HG03095 (cell line): ENCODE results near the gene FOXP1.

ENCODE experiments used
- ATAC-seq: cut with Tn5 transposase; IDR thresholded peaks from one replicate; pipeline ENCODE4 v1.9.1; 2021; ENCODE audit warnings: moderate library complexity; ENCODE audit not compliant: unreplicated experiment

Gene FOXP1

DNA sequence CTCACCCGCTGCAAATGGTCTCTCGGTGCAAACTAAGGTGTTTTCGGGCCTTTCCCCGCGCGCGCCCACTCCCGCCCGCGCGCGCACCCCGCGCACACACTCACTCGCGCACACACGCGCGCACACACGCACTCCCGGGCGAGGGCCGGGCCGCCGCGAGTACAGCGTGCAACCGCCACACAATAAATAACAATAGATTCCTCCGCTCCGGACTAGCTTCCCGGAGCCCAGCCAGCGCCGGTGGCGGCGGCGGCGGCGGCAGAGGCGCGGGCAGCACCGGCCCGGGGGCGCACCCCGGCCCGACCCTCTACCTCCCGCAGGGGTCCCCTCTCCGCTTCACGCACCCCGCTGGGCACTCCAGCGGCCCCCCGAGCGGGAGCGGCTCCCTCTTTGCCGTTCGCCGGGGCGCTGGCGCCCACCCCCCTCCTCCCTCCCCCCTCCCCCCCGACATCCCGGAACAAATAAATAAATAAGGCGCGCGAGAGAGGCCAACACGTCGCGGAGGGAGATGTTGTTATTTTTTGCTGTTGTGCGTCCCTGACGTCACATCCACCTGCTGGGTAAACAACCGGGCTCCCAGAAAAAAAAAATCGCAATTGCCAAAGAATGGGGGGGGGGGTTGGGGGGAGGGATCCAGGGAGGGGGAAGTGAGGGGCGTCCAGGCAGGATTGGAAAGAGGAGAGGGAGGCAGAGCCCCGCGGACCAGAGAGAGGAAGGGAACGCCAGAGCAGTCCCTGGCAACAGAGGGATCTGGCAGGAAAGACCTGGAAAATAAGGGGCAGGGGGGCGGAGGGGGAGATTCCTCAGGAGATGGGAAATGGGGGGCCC lies at the start of gene FOXP1:
Gene FOXP1, minus strand, starts transcription at position 163 of the 828 bp plus-strand sequence. CDS start 385,347 bp downstream, outside the sequence.
- no peak for ATAC-seq

DNA sequence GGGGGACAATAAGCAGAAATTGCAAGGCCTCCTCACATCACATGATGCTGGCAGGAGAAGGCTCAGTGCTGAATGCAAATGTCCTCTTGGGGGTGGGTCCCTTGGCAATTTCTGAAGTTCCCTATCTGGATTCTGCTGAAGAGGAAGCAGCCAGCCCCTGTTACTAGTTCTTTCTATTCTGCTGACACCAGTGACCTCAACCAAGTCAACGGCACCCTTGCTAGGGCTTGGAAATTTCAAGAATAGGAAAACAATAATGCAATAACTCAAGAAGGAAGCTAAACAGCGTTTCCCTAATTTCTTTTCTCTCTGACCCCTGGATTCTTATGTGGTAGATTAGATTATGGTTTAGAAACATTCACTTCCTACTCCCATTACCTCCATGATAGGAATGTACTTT lies 46.2 kb upstream of the FOXP1 start:
- ATAC-seq, result no peak

DNA sequence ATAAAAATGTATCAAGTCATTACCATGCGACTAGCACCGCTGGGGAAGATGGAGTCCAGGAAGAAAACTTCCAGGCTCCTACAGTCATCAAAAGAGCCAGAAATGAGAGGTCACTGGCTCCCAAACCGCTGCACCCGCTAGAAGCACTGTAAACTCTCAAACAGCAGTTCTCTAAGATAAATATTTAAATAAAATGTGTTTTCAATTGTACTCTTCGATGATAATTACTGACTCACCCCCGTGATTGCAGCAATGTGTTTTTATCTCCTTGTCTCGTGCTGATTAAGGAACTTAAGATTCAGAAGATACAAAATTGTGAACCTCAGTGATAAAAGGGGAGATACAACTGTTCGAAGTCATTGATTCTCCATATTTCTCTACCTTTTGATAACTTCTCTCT lies 45.8 kb upstream of the FOXP1 start:
- ATAC-seq, result no peak

DNA sequence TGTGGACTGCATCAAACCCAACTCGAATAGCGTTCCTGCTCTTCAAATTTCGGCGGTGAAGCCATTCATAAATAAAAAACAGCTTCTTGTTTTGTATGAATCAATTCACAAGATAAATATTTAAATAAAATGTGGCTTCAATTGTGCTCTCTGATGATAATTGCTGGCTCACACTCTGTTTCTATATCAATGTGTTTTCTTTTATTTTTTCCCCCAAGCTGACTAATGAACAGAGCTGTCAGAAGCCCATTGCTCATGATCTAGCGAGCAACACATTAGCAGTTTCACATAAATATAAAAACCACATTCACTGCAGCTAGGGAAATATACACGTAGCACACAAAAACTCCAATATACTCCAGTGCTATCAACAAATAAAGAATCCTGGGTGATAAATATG lies 45.0 kb upstream of the FOXP1 start:
- ATAC-seq, result no peak

DNA sequence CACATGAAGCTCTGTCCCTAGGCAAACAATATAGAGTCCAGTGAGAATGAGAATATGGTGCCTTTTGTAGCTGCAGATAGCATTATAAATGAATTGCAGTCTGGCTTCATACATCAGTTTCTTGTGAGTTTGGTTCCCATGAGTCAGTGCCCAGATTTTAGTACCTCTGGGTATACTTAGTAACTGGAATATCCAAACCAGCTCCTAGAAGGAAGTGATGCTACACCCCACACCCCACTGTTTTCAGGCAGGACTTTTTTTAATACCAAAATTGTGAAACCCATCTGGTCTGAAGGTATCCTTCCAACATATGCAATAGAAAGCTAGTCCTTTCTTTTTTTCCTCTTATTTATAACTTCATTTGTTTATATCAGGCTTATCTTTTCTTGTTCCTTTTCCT lies 42.1 kb upstream of the FOXP1 start:
- ATAC-seq, result no peak

DNA sequence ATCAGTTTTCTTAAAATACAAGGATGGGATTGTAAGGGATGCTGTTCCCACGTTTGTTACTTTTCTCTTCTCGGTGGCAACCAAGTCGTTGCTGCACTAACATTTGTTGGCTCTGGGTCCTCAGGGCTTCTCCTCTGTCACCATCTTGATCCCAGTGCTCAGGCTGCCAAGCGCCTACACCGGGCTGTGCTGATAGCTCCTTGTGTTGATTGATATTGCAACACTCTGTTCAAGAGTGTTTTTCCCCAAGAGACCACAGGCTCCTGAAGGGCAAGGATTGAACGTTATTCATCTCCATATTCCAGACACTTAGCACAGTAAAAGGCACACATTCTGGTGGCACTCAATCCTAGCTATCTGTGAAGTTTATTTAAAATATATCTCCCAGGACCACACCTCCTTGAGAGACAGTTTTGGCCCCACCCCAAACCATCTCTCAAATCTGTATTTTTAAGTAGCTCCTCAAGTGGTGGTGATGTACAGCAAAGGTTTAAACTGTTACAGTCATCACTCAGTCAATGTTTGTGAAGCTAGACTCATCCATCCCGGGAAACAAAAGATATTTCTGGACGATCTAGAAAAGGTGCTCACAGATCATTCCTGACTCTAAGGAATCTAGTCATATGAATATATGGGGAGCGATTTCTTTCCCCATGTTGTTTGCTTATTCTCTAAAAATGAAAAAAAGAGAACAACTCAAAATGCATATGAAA lies 38.5 kb upstream of the FOXP1 start:
- ATAC-seq, result no peak

DNA sequence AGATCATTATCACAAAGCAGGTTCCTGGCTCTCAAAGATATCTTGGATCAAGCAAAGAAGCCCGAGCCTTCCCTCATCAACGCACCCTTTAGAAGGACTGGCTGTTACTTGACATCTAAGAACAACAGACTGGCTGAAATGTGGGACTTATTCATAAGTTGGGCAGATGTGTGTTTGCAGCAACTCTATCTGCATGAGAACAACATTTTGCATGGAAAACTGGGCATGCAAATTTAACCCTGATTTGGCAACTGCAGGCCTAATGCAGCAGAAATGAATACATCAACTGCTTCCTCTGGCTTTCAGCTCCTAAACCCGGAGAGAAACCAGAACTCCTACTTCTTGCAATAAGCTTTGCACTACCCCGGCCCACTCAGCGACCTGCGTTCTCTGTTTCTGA lies 35.0 kb upstream of the FOXP1 start:
- ATAC-seq, result no peak

DNA sequence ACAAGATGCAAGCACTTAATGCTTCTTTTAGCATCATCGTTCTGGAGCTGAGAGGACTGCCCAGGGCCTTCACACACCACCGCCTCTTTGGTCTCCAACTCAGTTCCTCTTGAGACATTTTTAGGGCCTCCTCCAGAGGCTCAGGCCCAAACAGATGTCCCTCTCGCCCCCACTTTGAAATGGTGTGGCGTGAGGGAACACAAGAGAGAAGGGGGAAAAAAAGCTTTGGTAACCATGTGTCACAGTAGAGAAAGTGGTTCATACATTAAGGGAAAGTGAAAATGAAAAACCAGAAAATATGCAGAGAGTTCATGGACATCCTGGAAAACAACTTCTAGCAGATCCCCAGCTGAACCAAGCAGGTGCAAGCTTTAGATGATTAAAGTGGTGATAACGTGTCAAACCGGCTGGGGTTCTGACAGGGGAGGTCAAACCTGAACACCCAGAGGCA lies 33.1 kb upstream of the FOXP1 start:
- no peak for ATAC-seq

DNA sequence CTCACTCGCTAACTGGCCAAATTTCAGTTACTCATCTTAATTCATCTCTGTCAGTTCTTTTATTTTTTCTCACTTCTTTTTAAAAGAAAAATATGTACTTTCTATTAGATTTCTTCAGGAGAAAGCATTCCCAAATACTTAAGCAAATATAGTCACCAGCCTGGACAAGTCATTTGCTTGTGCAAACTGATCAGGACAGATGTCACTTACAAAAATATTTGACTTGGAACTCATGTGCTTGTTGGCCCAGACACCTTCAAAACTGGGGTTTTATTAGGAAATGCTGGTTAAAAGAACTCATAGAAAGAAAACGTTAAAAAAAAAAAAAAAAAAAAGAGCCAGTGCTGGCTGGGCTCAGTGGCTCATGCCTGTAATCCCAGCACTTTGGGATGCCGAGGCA lies 31.3 kb upstream of the FOXP1 start:
- no peak for ATAC-seq

DNA sequence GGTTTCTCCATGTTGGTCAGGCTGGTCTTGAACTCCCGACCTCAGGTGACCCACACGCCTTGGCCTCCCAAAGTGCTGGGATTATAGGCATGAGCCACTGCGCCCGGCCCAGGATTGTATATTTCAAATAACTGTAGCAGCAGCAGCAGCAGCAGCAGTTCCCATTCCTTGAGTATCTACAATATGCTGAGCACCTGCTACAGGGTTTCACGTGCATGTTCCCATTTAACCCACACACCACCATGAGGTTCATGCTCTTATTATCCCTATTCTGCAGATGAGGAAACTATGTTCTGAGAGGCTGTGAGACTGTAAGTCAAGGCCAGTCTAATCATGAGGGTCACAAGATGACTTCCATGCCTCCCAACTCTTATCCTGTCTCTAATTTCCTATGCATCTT lies 30.9 kb upstream of the FOXP1 start:
- ATAC-seq, result no peak

DNA sequence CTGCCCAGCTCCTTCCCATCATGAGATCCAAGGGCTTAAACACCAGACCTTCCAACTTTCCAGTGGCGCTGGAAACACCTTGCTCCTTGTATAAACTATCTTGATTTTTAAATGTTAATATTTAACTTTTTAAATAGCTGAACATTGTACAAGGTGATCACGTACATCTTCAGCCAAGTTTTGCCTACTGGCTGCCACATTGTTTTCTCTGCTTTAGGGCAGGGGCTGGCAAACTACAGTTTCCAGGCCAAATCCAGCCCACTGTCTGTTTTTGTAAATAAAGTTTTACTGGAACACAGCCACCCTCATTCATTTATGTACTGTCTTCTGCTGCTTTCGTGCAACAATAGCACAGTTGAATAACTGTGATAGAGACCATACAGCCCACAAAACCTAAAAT lies 27.6 kb upstream of the FOXP1 start:
- ATAC-seq, result no peak

DNA sequence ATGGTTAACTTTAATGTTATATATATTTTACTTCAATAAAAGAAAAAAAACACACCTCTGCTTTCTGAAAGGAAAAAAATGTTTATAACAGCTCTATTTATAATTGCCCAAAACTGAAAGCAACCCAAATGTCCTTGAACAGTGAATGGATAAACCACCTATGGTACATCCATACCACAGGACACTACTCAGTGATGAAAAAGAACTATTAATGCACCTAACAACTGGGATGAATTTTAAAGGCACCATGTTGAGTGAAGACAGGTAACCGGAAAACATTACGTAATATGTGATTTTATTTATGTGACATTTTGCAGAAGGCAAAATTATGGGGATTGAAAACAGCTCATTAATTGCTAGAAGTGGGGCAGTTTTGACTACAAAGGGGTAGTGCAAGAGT lies 23.8 kb upstream of the FOXP1 start:
- ATAC-seq, result no peak

DNA sequence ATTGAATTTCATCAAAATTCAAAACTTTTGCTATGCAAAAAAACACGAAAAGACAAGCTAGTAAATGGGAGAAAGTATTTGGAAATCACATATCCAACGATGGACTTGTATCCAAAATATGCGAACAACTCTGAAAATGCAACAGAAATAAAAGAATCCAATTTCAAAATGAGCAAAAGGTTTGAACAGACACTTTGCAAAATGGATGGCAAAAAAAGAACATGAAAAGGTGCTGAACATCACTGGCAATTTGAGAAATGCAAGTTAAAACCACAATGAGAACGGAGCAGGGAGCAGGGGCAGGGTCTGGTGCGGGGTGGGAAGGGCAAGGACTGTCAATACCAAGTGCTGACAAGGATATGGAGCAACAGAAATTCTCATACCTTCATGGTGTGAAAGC lies 23.1 kb upstream of the FOXP1 start:
- ATAC-seq, result no peak

DNA sequence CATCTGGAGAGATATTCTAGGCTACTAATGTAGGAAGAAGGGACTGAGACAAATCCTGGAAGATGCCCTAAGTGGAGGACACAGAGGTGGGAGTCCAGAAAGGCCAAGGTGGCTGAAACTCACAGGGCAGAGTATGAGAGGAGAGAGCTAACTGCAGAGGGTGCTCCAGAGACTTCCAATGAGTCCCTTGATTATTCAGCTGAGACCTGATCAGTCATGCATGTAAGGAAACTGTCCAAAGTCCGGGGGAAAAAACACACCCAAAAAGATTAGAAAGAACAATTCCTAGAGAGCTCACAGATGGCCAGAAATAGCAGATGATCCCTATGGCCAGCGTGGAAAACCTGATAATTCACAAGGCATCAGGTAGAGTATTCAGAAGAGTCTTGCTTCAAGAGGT lies 18.7 kb upstream of the FOXP1 start:
- ATAC-seq, result no peak

DNA sequence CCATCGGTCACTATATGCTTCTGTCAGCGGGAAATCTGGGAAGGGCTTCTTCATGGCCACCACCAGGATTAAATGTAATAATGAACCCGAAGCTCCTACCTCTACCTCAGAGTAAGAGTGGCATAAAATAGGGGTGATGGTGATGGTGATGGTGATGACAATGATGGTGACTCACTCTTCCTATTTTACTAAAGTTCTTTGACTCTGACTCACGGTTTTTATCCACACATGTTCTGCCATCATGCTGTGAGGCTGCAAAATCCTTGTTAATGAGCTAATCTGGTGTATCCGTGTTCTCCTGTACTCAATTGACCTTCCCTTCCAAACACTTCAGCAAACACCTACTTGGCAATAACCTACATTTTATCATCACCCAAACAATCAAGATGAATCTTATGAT lies 18.3 kb upstream of the FOXP1 start:
- no peak for ATAC-seq

DNA sequence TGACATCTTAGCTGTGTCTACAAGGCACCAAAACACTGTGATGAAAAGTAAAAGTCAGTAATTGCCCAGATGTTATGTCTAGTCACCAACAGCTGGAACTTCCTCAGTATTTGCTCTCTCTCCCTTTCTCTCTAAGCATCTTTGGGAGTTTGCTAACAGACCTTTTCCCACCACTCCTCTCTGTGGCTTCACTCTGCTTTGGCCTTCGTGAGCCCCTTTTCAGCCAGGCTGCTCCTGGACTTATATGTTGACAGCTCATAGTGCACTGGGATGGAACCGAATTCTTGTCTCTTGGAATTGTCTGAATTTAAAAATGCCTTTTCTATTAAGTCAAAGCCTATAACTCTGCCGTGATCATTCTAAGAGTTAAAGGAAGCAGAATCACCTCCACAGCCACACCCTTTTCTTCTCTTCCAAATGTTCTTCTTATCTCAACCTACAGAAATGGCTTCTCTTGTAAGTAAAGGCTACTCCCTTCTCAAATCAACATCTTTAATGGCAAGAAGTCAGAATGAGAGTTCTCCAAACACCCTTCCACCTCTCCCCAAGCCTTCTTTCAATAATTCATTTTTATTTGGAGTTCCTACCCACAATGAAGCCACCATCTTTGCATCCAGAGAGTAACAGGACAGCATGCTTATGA lies 17.2 kb upstream of the FOXP1 start:
- ATAC-seq, result no peak

DNA sequence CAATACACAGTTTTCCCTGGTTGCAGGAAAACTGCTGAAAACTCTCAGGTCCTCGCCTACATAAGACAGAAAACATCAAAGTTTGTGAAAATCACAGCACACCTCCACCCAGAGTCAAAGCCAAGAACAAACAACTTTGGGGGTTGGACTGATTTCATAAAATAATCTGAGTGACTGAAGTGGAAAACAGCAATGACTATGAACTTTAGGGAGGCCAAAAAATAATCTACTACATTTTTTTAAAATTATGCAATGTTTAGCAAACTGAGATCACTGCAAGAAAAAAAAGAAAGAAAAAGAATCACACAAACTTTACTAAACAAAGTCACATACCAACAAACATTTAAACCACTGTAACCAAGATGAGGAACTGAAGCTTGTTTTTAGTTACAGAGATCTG lies 15.9 kb upstream of the FOXP1 start:
- no peak for ATAC-seq

DNA sequence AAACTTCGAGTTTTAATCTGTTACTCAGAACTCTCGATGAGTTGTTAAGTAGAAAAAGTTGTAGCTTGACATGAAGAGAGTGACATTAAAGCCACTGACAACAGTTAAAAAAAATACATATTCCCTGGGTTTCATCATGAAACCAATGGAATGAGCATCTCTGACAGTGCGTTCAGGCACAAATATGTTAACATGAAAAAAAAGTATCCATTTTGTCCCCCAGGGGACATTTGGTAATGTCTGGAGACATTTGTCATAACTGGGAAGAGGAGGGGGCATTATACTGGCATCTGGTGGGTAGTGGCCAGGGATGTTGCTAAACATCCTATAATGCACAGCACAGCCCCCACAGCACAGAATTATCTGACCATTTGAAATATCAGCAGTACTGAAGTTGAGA lies 14.8 kb upstream of the FOXP1 start:
- ATAC-seq, result no peak

DNA sequence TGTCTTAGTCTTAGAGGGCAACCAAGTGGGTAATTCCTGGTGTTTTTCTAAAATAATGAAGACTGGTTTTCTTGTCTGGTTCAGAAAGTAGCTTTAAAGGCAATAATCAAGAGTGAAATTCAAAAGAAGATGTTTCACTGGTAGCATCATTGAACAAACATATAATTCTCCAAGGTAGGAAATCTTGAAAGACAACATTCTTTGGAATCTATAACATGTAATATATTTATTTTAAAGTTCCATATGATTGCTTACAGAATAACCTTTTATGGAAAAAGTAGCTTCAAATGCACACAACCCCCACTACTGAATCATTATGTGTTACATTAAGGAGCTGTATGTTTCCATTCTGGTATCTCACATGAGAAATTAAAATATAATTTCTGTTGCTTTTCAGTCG lies 13.8 kb upstream of the FOXP1 start:
- no peak for ATAC-seq

DNA sequence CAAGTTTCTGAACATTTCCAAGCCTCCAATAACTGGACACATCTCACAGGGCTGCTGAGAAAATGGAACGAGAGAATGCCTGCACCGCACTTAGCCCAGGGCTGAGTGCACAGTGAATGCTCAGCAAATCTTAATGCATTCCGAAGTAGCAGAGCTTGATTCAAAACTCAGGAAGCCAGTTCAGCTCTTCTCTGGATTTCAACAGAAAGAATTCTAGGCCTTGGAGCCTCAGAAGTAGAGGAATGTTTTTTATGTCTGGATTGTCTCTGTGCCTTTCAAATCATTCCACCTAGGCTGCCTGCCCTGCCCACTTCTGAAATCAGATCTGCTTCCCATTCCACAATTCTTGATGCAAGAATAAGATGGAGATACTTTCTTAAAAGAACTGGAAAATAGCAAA lies 9.6 kb upstream of the FOXP1 start:
- ATAC-seq, result no peak

DNA sequence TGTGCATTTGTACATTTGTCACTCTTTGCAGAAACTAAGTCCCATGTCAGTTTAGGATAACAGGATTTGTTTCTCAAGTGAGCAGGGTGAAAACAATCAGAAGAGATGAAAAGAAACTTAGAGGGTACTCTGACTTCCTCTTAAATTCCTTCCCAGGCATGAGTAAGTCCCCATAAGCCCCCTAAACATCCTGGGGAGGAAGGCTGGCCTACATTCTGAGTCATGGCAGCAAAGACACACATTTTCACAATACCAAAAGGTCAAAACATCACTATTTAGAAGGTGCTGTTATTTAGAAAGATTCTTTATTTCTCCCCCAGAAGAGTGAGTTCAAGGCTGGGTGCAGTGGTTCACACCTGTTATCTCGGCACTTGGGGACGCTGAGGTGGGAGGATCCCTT lies 7.6 kb upstream of the FOXP1 start:
- no peak for ATAC-seq

DNA sequence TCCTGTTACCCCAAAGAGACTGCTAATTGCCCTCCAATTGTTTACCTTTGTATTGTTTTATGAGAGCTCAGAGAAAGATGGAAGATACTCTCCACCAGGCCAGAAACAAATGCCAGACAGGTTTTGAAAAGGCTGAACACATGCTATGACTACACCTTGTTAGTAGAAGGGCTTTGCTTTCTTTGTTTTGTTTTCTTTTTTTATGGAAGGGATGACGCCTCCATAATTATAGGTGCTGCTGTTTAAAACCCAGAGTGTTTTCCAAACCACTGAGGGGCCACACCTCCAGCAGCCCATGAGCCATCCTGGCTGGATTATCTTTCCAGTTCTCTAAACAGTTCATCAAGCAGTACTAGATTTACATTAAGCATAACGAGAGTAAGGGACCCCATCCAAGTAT lies 5.6 kb upstream of the FOXP1 start:
- no peak for ATAC-seq
